Fibroblast of lung (primary cell): ENCODE measurements around the gene SRA1. TPM values are rescaled to one million over a fixed set of nuclear protein-coding genes. Genes with fewer than 3 reads are reported as not detected.

Experiments used
- DNase-seq, 2 donors: peaks; one replicate each; pipeline versions ENCODE4 v3.0.0 to v3.0.0-alpha.2; 2010; ENCODE audit warnings: low read depth in 2 of 2
- H2AFZ ChIP-seq: 2 replicates; pipeline ENCODE4 v1.5.1; 2012; ENCODE audit warnings: low read length, control low read depth, inconsistent platforms
- H3K27ac ChIP-seq: 2 replicates; pipeline ENCODE4 v1.5.1; 2011; ENCODE audit warnings: low read length, control low read depth; ENCODE audit not compliant: insufficient read depth
- H3K27me3 ChIP-seq: 2 replicates; pipeline ENCODE4 v1.5.1; 2011; ENCODE audit warnings: mild to moderate bottlenecking, low read length; ENCODE audit not compliant: control insufficient read depth, insufficient read depth
- H3K36me3 ChIP-seq: 2 replicates; pipeline ENCODE4 v1.5.1; 2011; ENCODE audit warnings: low read length; ENCODE audit not compliant: control insufficient read depth, insufficient read depth
- H3K4me1 ChIP-seq: 2 replicates; pipeline ENCODE4 v1.5.1; 2011; ENCODE audit warnings: low read length; ENCODE audit not compliant: control insufficient read depth, insufficient read depth; ENCODE audit errors: extremely low read depth
- H3K4me2 ChIP-seq: 2 replicates; pipeline ENCODE4 v1.5.1; 2011; ENCODE audit warnings: low read length, control low read depth; ENCODE audit not compliant: insufficient read depth; ENCODE audit errors: extremely low read depth
- H3K4me3 ChIP-seq, 4 experiments: fragments of 200-600 bp in 1 of 4; sonication (generic) in 1 of 4; replicated peaks in 1 of 4; 2 replicates each; pipeline ENCODE4 v1.5.1; 2011 to 2016; ENCODE audit warnings: low read length in 4 of 4, low read depth in 3 of 4, mild to moderate bottlenecking in 3 of 4, control low read depth in 2 of 4, inconsistent platforms in 1 of 4, mixed read lengths in 1 of 4; ENCODE audit not compliant: insufficient read depth in 1 of 4; ENCODE audit errors: control extremely low read depth in 1 of 4
- H3K79me2 ChIP-seq: 2 replicates; pipeline ENCODE4 v1.5.1; 2012; ENCODE audit warnings: mild to moderate bottlenecking, low read length, inconsistent platforms; ENCODE audit not compliant: control insufficient read depth, insufficient read depth
- H3K9ac ChIP-seq: 2 replicates; pipeline ENCODE4 v1.5.1; 2011; ENCODE audit warnings: mild to moderate bottlenecking, low read length, control low read depth; ENCODE audit not compliant: insufficient read depth
- H3K9me3 ChIP-seq: 2 replicates; pipeline ENCODE4 v1.5.1; 2012; ENCODE audit warnings: low read depth, low read length; ENCODE audit not compliant: control insufficient read depth, insufficient read depth
- H4K20me1 ChIP-seq: 2 replicates; pipeline ENCODE4 v1.5.1; 2011; ENCODE audit warnings: low read length; ENCODE audit not compliant: control insufficient read depth, insufficient read depth; ENCODE audit errors: extremely low read depth
- CTCF ChIP-seq, 2 donors: IDR thresholded peaks in 1 of 2; conservative IDR thresholded peaks in 1 of 2; 1 replicate in 1 of 2; 2 replicates in 1 of 2; pipeline ENCODE4 v1.5.1; 2011 to 2012; ENCODE audit warnings: low read length in 2 of 2, control low read depth in 1 of 2, inconsistent platforms in 1 of 2, low read depth in 1 of 2, mild to moderate bottlenecking in 1 of 2
- EZH2 ChIP-seq: IDR thresholded peaks from 2 replicates; pipeline ENCODE4 v1.5.1; 2012; ENCODE audit warnings: low read length, control low read depth, mild to moderate bottlenecking; ENCODE audit errors: missing control alignments
- polyA plus RNA-seq, 2 donors: library from polyadenylated mRNA; depleted of rRNA in 1 of 2; stranded (reverse) in 1 of 2; unstranded in 1 of 2; fragments of >200 nt; gene quantifications; 2 replicates each; pipeline ENCODE4 v1.2.1, GENCODE V29; 2011 to 2012; ENCODE audit warnings: missing spikeins in 1 of 2
- total RNA-seq: library from RNA; depleted of rRNA; stranded (reverse); fragments of >200 nt; gene quantifications from 2 replicates; pipeline ENCODE4 v1.2.1, GENCODE V29; 2014

Gene SRA1
- total and polyA plus RNA-seq, 2 donors (not counting 1 experiment from before 2014, with no cell fraction given), result 39.1 to 55.5 TPM

GRCh38 chr5:140513124-140513523 lies 44.1 kb downstream of the SRA1 start:
- no peak overlapping the region for H3K4me2 ChIP-seq
- peaks cover 4% of the 10 kb centered on the region for H3K36me3 ChIP-seq
- H3K9ac ChIP-seq, result no peak overlapping the region
- H3K4me3 ChIP-seq, result no peak overlapping the region
- no peaks in the 10 kb centered on the region for H3K27me3 ChIP-seq
- no peaks in the 10 kb centered on the region for H3K4me1 ChIP-seq
- TF ChIP-seq EZH2 (no peak), CTCF (conservative IDR thresholded peaks at IDR 0.05 in 1 of 2, IDR thresholded peaks at IDR 0.05 in 1 of 2; ENCODE audit: low read depth in 1 of 2, low read length in 2 of 2) (no peak)
- no peak overlapping the region for H3K27ac ChIP-seq
- no peaks in the 10 kb centered on the region for H3K79me2 ChIP-seq
- no peak overlapping the region for H2AFZ ChIP-seq
- H3K9me3 ChIP-seq, result no peaks in the 10 kb centered on the region
- H4K20me1 ChIP-seq, result no peaks in the 10 kb centered on the region
- DNase-seq, result no peak

DNA sequence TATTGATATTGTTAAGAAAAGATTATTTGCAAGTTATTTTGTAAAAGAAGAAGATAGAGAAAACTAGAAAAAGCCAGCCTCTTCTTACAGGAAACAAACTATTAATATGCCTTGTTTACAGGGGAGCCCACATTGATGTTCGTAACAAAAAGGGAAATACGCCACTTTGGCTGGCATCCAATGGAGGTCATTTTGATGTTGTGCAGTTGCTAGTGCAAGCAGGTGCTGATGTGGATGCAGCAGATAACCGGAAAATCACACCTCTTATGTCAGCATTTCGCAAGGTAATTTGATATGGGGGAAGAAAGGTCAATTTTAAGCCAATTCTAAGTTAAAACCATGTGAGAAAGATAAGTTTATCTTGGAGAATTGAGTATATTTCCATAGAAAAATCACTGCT lies 47.4 kb downstream of the SRA1 start:
- Histone ChIP-seq H3K27ac (no peak overlapping the region), H3K79me2 (no peaks in the 10 kb centered on the region), H4K20me1 (no peaks in the 10 kb centered on the region), H3K4me3 (no peak overlapping the region), H3K9ac (no peak overlapping the region), H3K27me3 (no peaks in the 10 kb centered on the region), H3K9me3 (no peaks in the 10 kb centered on the region), H2AFZ (no peak overlapping the region), H3K36me3 (peaks cover 6% of the 10 kb centered on the region), H3K4me1 (no peaks in the 10 kb centered on the region), H3K4me2 (no peak overlapping the region)
- no peak for TF ChIP-seq EZH2
- TF ChIP-seq CTCF (conservative IDR thresholded peaks at IDR 0.05 in 1 of 2, IDR thresholded peaks at IDR 0.05 in 1 of 2; ENCODE audit: low read depth in 1 of 2, low read length in 2 of 2), result no peak
- DNase-seq, result no peak

DNA sequence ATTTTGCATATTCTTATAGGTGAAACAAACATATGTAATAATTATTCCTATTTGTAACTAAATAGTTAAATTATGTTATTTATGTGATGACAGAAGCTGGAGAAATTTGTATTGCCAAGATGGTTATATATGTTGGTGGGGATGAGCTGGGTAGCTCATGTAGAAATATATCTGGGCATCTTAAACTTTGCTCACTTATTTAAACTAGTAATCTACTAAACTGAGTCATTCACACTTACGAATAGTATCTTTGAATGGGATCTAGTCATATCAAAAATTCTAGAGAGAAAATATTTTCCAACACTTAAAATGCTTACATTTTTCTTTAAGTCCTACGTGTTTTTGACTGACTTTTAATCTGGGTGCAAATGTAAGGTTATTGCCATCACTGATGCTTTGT lies 54.4 kb downstream of the SRA1 start:
- Histone ChIP-seq H3K4me3 (no peak overlapping the region), H2AFZ (no peak overlapping the region), H3K9ac (no peak overlapping the region), H3K27me3 (no peaks in the 10 kb centered on the region), H3K4me1 (no peaks in the 10 kb centered on the region), H3K4me2 (no peak overlapping the region), H3K27ac (no peak overlapping the region), H3K9me3 (no peaks in the 10 kb centered on the region), H3K36me3 (peaks cover 5% of the 10 kb centered on the region), H4K20me1 (no peaks in the 10 kb centered on the region), H3K79me2 (no peaks in the 10 kb centered on the region)
- TF ChIP-seq EZH2, result no peak
- TF ChIP-seq CTCF (conservative IDR thresholded peaks at IDR 0.05 in 1 of 2, IDR thresholded peaks at IDR 0.05 in 1 of 2; ENCODE audit: low read depth in 1 of 2, low read length in 2 of 2), result no peak
- no peak for DNase-seq

Other genes starting within 250 kb of the SRA1 start
- gene HBEGF, start 210.9 kb downstream of the SRA1 start, total RNA-seq, result 1.8 TPM in 2 replicates
- 8.7 and 10.3 TPM in 2 replicates for gene HBEGF, start 210.9 kb downstream of the SRA1 start, polyA plus RNA-seq
- gene SLC4A9, start 197.3 kb downstream of the SRA1 start, total RNA-seq, result not detected in 2 replicates
- not detected in 2 replicates for gene SLC4A9, start 197.3 kb downstream of the SRA1 start, polyA plus RNA-seq
- 56.8 and 74.5 TPM in 2 replicates for gene ANKHD1, start 155.6 kb downstream of the SRA1 start, total RNA-seq
- 45.4 and 45.7 TPM in 2 replicates for gene ANKHD1, start 155.6 kb downstream of the SRA1 start, polyA plus RNA-seq
- 1.8 and 2.3 TPM in 2 replicates for gene EIF4EBP3, start 9.8 kb downstream of the SRA1 start, total RNA-seq
- gene EIF4EBP3, start 9.8 kb downstream of the SRA1 start, polyA plus RNA-seq, result 3.0 and 3.1 TPM in 2 replicates
- 18.0 and 19.8 TPM in 2 replicates for gene APBB3, start 7.1 kb upstream of the SRA1 start, total RNA-seq
- gene APBB3, start 7.1 kb upstream of the SRA1 start, polyA plus RNA-seq, result 8.7 and 11.7 TPM in 2 replicates
- gene SLC35A4, start 7.4 kb upstream of the SRA1 start, total RNA-seq, result 9.0 and 21.5 TPM in 2 replicates
- gene SLC35A4, start 7.4 kb upstream of the SRA1 start, polyA plus RNA-seq, result 79.2 and 111 TPM in 2 replicates
- gene CD14, start 75.7 kb upstream of the SRA1 start, total RNA-seq, result 4.1 and 10.9 TPM in 2 replicates
- 0.32 and 0.45 TPM in 2 replicates for gene CD14, start 75.7 kb upstream of the SRA1 start, polyA plus RNA-seq
- 13.6 and 18.0 TPM in 2 replicates for gene TMCO6, start 82.0 kb upstream of the SRA1 start, total RNA-seq
- gene TMCO6, start 82.0 kb upstream of the SRA1 start, polyA plus RNA-seq, result 6.6 and 7.6 TPM in 2 replicates
- gene NDUFA2, start 90.2 kb upstream of the SRA1 start, total RNA-seq, result 39.8 and 64.9 TPM in 2 replicates
- 57.9 and 65.9 TPM in 2 replicates for gene NDUFA2, start 90.2 kb upstream of the SRA1 start, polyA plus RNA-seq
- gene IK, start 90.4 kb upstream of the SRA1 start, total RNA-seq, result 96.6 and 96.9 TPM in 2 replicates
- gene IK, start 90.4 kb upstream of the SRA1 start, polyA plus RNA-seq, result 155 and 170 TPM in 2 replicates
- 25.2 and 28.4 TPM in 2 replicates for gene WDR55, start 107.4 kb upstream of the SRA1 start, total RNA-seq
- 18.8 and 22.1 TPM in 2 replicates for gene WDR55, start 107.4 kb upstream of the SRA1 start, polyA plus RNA-seq
- gene DND1, start 116.1 kb upstream of the SRA1 start, total RNA-seq, result under 0.01 and 0.33 TPM in 2 replicates
- gene DND1, start 116.1 kb upstream of the SRA1 start, polyA plus RNA-seq, result 0.15 and 0.21 TPM in 2 replicates
- 51.9 and 53.2 TPM in 2 replicates for gene HARS1, start 133.9 kb upstream of the SRA1 start, total RNA-seq
- 85.8 and 110 TPM in 2 replicates for gene HARS1, start 133.9 kb upstream of the SRA1 start, polyA plus RNA-seq
- gene HARS2, start 134.0 kb upstream of the SRA1 start, total RNA-seq, result 26.2 and 30.1 TPM in 2 replicates
- gene HARS2, start 134.0 kb upstream of the SRA1 start, polyA plus RNA-seq, result 27.1 and 27.8 TPM in 2 replicates
- 69.4 and 77.0 TPM in 2 replicates for gene ZMAT2, start 143.0 kb upstream of the SRA1 start, total RNA-seq
- gene ZMAT2, start 143.0 kb upstream of the SRA1 start, polyA plus RNA-seq, result 85.5 and 85.6 TPM in 2 replicates
- gene PCDHA1, start 228.7 kb upstream of the SRA1 start, total RNA-seq, result under 0.01 TPM in 2 replicates
- 0.05 and 0.12 TPM in 2 replicates for gene PCDHA1, start 228.7 kb upstream of the SRA1 start, polyA plus RNA-seq
- under 0.01 and 0.33 TPM in 2 replicates for gene PCDHA2, start 237.4 kb upstream of the SRA1 start, total RNA-seq
- 0.10 TPM in 1 of 2 replicates, not detected in the other for gene PCDHA2, start 237.4 kb upstream of the SRA1 start, polyA plus RNA-seq
- 0.26 and 1.2 TPM in 2 replicates for gene PCDHA3, start 243.6 kb upstream of the SRA1 start, total RNA-seq
- gene PCDHA3, start 243.6 kb upstream of the SRA1 start, polyA plus RNA-seq, result 0.07 and 0.89 TPM in 2 replicates
- gene PCDHA4, start 249.6 kb upstream of the SRA1 start, total RNA-seq, result 0.51 and 1.2 TPM in 2 replicates
- 0.05 and 0.42 TPM in 2 replicates for gene PCDHA4, start 249.6 kb upstream of the SRA1 start, polyA plus RNA-seq